Osteocyte (in vitro differentiated cells): ENCODE measurements around the gene RWDD3. TPM values are rescaled to one million over a fixed set of nuclear protein-coding genes. Genes with fewer than 3 reads are reported as not detected.

ENCODE experiments used
- DNase-seq: peaks from one replicate; pipeline ENCODE4 v3.0.0; 2021; ENCODE audit warnings: mixed read lengths; ENCODE audit not compliant: unreplicated experiment; ENCODE audit errors: extremely low spot score
- H3K27ac Mint-ChIP-seq: one replicate; pipeline ENCODE4 v1.8.0; 2021; ENCODE audit warnings: mild to moderate bottlenecking, mixed read lengths; ENCODE audit not compliant: unreplicated experiment
- H3K27me3 Mint-ChIP-seq: one replicate; pipeline ENCODE4 v1.8.0; 2021; ENCODE audit warnings: mixed read lengths; ENCODE audit not compliant: unreplicated experiment
- H3K36me3 Mint-ChIP-seq: one replicate; pipeline ENCODE4 v1.8.0; 2021; ENCODE audit warnings: mixed read lengths; ENCODE audit not compliant: unreplicated experiment
- H3K4me1 Mint-ChIP-seq: one replicate; pipeline ENCODE4 v1.8.0; 2021; ENCODE audit warnings: mixed read lengths; ENCODE audit not compliant: unreplicated experiment
- H3K4me3 Mint-ChIP-seq: one replicate; pipeline ENCODE4 v1.8.0; 2021; ENCODE audit warnings: mild to moderate bottlenecking, moderate library complexity, mixed read lengths; ENCODE audit not compliant: unreplicated experiment
- H3K9me3 Mint-ChIP-seq: one replicate; pipeline ENCODE4 v1.8.0; 2021; ENCODE audit warnings: mixed read lengths; ENCODE audit not compliant: unreplicated experiment
- total RNA-seq: library from RNA; stranded (reverse); gene quantifications from 2 replicates; pipeline ENCODE4 v1.2.1, GENCODE V29; 2021
- TF ChIP-seq, protein P1 (sequence below): fragments of 200-600 bp; sonication (generic); IDR thresholded peaks from 2 replicates; pipeline ENCODE4 v1.5.0; 2021; ENCODE audit warnings: antibody characterized with exemption, mild to moderate bottlenecking, moderate library complexity

The RWDD3 gene
- total RNA-seq, 1 donor from 2014 or later = 13.1 TPM

DNA sequence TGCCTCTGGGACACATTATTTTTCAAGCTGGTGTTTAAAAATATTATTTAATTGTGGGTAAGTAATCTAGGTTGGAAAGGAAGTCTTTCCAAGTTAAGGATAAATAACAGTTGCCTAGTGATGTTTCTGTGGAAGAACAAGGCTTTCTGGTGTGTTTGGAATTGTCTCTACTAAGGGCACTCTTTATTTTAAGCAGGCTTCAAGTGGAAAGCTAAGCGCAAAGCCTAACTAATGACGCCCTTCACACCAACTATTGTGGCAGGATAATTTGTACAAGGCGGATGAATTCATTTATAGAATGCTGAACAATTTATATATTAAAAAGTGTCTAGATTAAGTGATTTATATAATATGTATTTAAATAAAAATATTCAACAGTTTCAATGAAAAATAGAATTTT, 25.1 kb upstream of the RWDD3 start:
- Mint-ChIP-seq H3K4me3 (no peak overlapping the region), H3K27ac (no peak overlapping the region), H3K36me3 (no peaks in the 10 kb centered on the region), H3K4me1 (no peaks in the 10 kb centered on the region), H3K9me3 (no peaks in the 10 kb centered on the region), H3K27me3 (peaks cover 53% of the 10 kb centered on the region)
- no peak for DNase-seq
- TF ChIP-seq, protein P1, sequence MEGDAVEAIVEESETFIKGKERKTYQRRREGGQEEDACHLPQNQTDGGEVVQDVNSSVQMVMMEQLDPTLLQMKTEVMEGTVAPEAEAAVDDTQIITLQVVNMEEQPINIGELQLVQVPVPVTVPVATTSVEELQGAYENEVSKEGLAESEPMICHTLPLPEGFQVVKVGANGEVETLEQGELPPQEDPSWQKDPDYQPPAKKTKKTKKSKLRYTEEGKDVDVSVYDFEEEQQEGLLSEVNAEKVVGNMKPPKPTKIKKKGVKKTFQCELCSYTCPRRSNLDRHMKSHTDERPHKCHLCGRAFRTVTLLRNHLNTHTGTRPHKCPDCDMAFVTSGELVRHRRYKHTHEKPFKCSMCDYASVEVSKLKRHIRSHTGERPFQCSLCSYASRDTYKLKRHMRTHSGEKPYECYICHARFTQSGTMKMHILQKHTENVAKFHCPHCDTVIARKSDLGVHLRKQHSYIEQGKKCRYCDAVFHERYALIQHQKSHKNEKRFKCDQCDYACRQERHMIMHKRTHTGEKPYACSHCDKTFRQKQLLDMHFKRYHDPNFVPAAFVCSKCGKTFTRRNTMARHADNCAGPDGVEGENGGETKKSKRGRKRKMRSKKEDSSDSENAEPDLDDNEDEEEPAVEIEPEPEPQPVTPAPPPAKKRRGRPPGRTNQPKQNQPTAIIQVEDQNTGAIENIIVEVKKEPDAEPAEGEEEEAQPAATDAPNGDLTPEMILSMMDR = no peak

DNA sequence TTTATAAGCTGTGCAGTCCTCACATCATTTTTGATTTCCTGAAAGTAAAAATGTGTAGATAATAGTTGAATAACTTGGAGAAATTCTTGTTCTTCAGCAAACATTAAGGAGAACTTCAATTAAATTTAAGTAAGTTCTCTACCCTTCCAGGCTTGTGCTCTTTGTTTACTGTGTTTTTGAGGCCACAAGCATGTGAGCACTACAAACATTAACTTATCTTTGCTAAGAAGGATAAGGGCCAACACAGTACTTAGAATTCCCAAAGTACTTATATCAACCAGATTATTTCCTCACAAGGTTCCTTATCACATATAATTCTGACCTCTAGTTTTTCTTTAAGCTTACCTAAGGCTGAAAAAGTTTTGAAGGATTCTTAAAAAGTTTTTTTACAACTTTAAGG, 24.7 kb upstream of the RWDD3 start:
- Mint-ChIP-seq H3K4me1 (no peaks in the 10 kb centered on the region), H3K4me3 (no peak overlapping the region), H3K9me3 (no peaks in the 10 kb centered on the region), H3K27ac (no peak overlapping the region), H3K36me3 (no peaks in the 10 kb centered on the region), H3K27me3 (peaks cover 57% of the 10 kb centered on the region)
- TF ChIP-seq, protein P1 = no peak
- no peak for DNase-seq

DNA sequence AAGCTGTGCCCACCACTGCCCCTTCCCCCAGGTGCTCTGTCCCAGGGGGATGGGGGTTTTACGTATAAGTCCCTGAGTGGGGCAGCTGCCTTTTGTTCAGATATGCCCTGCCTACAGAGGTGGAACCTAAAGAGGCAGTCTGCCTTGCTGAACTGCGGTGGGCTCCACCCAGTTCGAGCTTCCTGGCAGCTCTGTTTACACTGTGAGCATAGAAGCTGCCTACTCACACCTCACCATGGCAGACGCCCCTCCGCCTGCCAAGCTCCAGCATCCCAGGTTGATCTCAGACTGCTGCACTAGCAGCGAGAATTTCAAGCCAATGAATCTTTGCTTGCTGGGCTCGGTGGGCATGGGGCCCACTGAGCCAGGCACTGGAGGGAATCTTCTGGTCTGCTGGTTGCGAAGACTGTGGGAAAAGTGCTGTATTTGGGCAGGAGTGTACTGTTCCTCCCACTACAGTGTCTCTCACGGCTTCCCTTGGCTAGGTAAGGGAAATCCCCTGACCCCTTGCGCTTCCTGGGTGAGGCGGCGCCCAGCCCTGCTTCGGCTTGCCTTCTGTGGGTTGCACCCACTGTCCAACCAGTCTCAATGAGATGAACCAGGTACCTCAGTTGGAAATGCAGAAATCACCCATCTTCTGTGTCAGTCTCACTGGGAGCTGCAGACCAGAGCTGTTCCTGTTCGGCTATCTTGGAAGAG, 17.6 kb upstream of the RWDD3 start:
- H3K4me3 Mint-ChIP-seq = no peak overlapping the region
- peaks cover 58% of the 10 kb centered on the region for H3K27me3 Mint-ChIP-seq
- H3K27ac Mint-ChIP-seq = no peak overlapping the region
- DNase-seq = no peak
- H3K4me1 Mint-ChIP-seq = no peaks in the 10 kb centered on the region
- no peaks in the 10 kb centered on the region for H3K36me3 Mint-ChIP-seq
- no peaks in the 10 kb centered on the region for H3K9me3 Mint-ChIP-seq
- TF ChIP-seq, protein P1 = no peak

DNA sequence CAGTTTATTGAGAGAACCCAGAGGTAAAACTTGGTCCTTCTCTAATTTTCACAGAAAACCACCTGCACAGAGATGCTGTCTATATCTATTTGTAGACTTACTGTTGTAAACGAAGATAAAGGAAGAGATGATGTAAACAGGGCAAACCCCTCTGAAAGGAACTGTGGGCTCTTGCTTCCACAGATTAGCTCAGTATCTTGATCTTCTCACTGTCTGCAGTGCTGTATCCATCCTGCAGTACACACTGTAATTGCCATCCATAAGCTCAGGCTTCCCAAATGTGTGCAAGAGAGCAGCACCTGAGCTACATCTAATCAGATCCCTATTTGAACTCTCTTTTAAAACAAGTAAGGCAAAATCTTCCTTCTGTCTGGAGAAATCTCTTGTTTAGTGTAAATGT, 16.6 kb upstream of the RWDD3 start:
- Mint-ChIP-seq H3K36me3 (no peaks in the 10 kb centered on the region), H3K27ac (no peak overlapping the region), H3K4me3 (no peak overlapping the region), H3K9me3 (no peaks in the 10 kb centered on the region), H3K4me1 (no peaks in the 10 kb centered on the region), H3K27me3 (peaks cover 51% of the 10 kb centered on the region)
- DNase-seq = no peak
- TF ChIP-seq, protein P1 = no peak

DNA sequence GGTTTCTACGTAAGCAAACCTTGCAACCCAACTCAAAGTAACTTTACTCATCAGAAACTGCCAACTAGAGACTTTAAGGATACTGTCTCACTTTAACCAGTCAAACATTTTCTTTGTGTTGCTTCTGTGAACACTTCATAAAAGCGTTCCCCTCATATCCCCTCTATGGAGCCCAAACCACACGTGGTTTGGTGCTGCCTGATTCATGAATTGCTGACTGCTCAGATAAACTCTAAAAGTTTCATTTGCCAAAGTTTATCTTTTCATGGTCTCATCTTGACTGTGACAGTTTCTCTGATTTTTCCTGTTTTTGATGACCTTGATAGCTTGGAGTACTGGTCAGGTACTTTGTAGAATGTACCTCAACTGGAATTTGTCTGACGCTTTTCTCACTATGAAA, 14.6 kb upstream of the RWDD3 start:
- no peaks in the 10 kb centered on the region for H3K36me3 Mint-ChIP-seq
- no peak for DNase-seq
- H3K4me3 Mint-ChIP-seq = no peak overlapping the region
- TF ChIP-seq, protein P1 = no peak
- no peak overlapping the region for H3K27ac Mint-ChIP-seq
- H3K9me3 Mint-ChIP-seq = no peaks in the 10 kb centered on the region
- no peaks in the 10 kb centered on the region for H3K4me1 Mint-ChIP-seq
- peaks cover 34% of the 10 kb centered on the region for H3K27me3 Mint-ChIP-seq
